Aorta (tissue), 5 donors: ENCODE measurements around the gene TMEM179. TPM values are rescaled to one million over a fixed set of nuclear protein-coding genes. Genes with fewer than 3 reads are reported as not detected.
A peak's percentile ranks its signal among the peaks of the same experiment; 100 is the strongest.
"Not testable (repeated sequence)": the region's sequence is repeated elsewhere in the genome, so short reads cannot be mapped to it uniquely, and the experiment has no call there.

Source experiments
- ATAC-seq: fragments of 200-7000 bp; cut with Tn5 transposase; one replicate; pipeline ENCODE4 v1.9.1; 2022; ENCODE audit warnings: moderate library complexity; ENCODE audit not compliant: low FRiP score
- DNase-seq, 2 donors: peaks; one replicate each; pipeline ENCODE4 v3.0.0-alpha.2; 2020
- H3K27ac ChIP-seq, 2 donors: one replicate each; pipeline ENCODE4 v1.5.1; 2013; ENCODE audit warnings: low read length in 2 of 2, mild to moderate bottlenecking in 2 of 2, moderate library complexity in 2 of 2, control low read depth in 1 of 2, inconsistent platforms in 1 of 2, low read depth in 1 of 2
- H3K27me3 ChIP-seq, 2 donors: one replicate each; pipeline ENCODE4 v1.6.1; 2013; ENCODE audit warnings: control low read depth in 1 of 2, low read length in 1 of 2, mild to moderate bottlenecking in 1 of 2, moderate library complexity in 1 of 2; ENCODE audit not compliant: insufficient read depth in 2 of 2, control insufficient read depth in 1 of 2
- H3K36me3 ChIP-seq, 2 donors: one replicate each; pipeline ENCODE4 v1.6.1; 2013; ENCODE audit warnings: control low read depth in 1 of 2, low read length in 1 of 2, mild to moderate bottlenecking in 1 of 2; ENCODE audit not compliant: insufficient read depth in 2 of 2, control insufficient read depth in 1 of 2
- H3K4me1 ChIP-seq, 2 donors: one replicate each; pipeline ENCODE4 v1.6.1; 2013; ENCODE audit warnings: low read length in 2 of 2, control low read depth in 1 of 2, mild to moderate bottlenecking in 1 of 2, moderate library complexity in 1 of 2; ENCODE audit not compliant: insufficient read depth in 2 of 2, control insufficient read depth in 1 of 2
- H3K4me3 ChIP-seq, 2 donors: one replicate each; pipeline ENCODE4 v1.5.1; 2013; ENCODE audit warnings: low read length in 2 of 2, control low read depth in 1 of 2, mild to moderate bottlenecking in 1 of 2
- H3K9me3 ChIP-seq: one replicate; pipeline ENCODE4 v1.6.1; 2013; ENCODE audit warnings: mild to moderate bottlenecking, low read length; ENCODE audit not compliant: control insufficient read depth
- WGBS, 2 donors: extraction: QIAGEN DNeasy Blood & Tissue Kit; methylation state at CpG; one replicate each; pipeline ENCODE4 v1.1.7; 2013; 5-methylcytosine and 5-hydroxymethylcytosine counted together
- intact Hi-C, 2 donors: fragments of 100-400 bp; cut with DNase I; formaldehyde crosslinking; loops; one replicate each; pipeline versions ENCODE4 v1.14.2 to v1.15.0; 2022
- polyA plus RNA-seq, 2 donors: library from polyadenylated mRNA; stranded (reverse); fragments of 200-250 nt; gene quantifications; one replicate each; pipeline ENCODE4 v1.2.3, GENCODE V29; 2013
- total RNA-seq, 2 donors: library from RNA; stranded (reverse); fragmentation: NEBNext Ultra II Directional; extraction: Animal tissue kit (Norgen Biotek cat#: 25700); gene quantifications; one replicate each; pipeline ENCODE4 v1.2.1, GENCODE V29; 2021
- donor health status: healthy with polysubstance abuse.
- donor health status: Bipolar disorder and iron deficiency.
- donor health status: DM: no; HTN: no; CAD: no.
- donor health status: DM: no; HTN: no; CAD: no.
- donor health status: DM: yes; HTN: yes; CAD: no.

The TMEM179 gene
- total and polyA plus RNA-seq, 4 donors: not detected

DNA sequence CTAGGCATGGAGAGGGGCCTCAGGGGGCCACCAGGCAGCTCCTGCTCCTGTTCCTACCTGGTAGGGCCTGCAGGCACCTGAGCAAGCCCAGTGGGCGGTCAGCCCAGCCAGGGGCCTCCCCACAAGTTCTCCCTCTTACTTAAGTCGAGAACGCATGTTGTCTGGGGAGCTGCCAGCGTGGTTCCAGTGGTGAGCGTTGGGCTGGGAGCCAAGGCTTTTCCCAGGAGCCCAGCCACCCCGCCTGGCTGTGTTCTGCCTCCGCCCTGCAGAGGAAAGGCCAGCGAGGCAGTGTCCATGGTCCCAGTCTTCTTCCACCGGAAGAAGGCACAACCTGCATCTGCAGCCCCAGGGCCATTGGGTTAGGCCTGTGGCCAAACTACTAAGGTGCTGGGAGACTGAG lies 23.6 kb downstream of the TMEM179 start:
- WGBS, 2 donors: 19 to 23% methylated on average over 9 of the region's 9 CpGs
- Histone ChIP-seq H3K9me3 (no peaks in the 10 kb centered on the region), H3K27ac (no peak overlapping the region), H3K27me3 (no peaks in the 10 kb centered on the region), H3K36me3 (no peaks in the 10 kb centered on the region), H3K4me3 (no peak overlapping the region), H3K4me1 (no peaks in the 10 kb centered on the region)
- no peak for ATAC-seq
- DNase-seq: peak; percentile 66 to 88
- intact Hi-C loops: no loop called here

DNA sequence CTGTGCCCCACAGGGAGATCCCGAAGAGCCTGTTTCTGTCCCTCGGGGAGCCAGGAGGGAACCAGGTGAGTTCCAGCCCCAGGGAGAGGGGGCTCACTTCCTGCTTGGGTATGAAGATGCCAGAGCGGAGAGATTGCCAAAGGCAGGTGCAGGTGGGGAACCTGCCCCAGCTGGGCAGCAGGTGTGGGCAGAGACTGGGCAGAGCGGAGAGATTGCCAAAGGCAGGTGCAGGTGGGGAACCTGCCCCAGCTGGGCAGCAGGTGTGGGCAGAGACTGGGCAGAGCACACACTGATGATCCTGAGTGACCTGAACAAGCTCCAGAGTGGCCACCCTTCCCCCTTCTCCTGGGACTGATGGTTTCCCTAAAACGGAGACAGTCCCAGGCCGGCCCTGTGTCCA lies 24.6 kb downstream of the TMEM179 start:
- H3K4me1 ChIP-seq, H3K4me3 ChIP-seq, ATAC-seq, H3K27me3 ChIP-seq, H3K27ac ChIP-seq, H3K9me3 ChIP-seq, DNase-seq, H3K36me3 ChIP-seq, intact Hi-C loops: not testable (repeated sequence)
- WGBS, 2 donors: 58 to 68% methylated on average over 6 of the region's 6 CpGs

DNA sequence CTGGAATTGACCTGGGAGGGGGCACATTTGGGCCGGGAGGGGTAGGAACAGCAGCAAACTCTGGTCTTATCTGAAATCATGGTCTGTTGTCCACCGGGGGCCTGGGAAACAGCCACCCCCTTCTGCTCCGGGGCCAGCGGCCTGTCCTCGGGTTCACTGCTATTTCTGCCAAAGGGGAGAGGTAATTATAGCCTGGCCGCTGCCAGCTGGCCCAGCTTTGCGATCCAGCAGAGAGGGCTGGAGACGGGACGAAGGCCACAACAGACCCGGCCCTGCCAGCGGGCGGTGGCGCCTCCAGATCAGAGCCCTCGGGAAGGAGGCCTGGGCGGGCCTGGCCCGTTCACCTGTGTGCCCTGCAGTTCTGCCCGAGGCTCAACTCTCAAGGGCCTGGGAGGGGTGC lies 25.1 kb downstream of the TMEM179 start, which contains the start of gene C14orf180:
C14orf180 (plus strand) TSS at position 258 of the 400 bp plus-strand sequence. CDS start 6,667 bp downstream, outside the sequence.
- intact Hi-C loops: no loop called here
- Histone ChIP-seq H3K27ac (no peak within 1 kb of the TSS), H3K4me3 (no peak within 1 kb of the TSS), H3K36me3 (no peaks in the 10 kb centered on the region), H3K27me3 (no peaks in the 10 kb centered on the region), H3K4me1 (no peaks in the 10 kb centered on the region), H3K9me3 (no peaks in the 10 kb centered on the region)
- ATAC-seq: no peak
- peak in 1 of 2 donors; percentile 63 for DNase-seq
- WGBS, 2 donors: 5 to 7% methylated on average over 17 of the region's 17 CpGs

DNA sequence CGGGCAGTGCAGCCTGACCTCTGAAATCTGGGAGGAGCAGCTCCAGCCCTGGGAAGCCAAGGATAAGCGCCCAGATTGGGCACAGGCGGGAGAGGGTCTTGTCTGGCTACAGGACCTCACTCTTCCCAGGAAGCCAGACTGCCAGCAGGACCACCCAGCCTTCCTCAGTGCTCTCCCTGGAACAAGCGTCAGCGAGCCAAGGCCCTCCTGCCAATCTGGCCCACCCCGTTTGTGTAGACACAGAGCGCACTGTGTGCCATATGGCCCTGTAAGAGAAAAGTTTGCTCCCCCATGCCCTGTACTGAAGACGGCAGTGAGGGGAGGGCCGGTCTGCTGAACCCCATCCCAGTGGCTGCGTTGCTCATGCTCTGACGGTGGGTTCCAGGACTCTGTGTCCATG lies 26.3 kb downstream of the TMEM179 start:
- DNase-seq (no peak), ATAC-seq (no peak)
- H3K27me3 ChIP-seq: no peaks in the 10 kb centered on the region
- no peak overlapping the region for H3K27ac ChIP-seq
- no peaks in the 10 kb centered on the region for H3K9me3 ChIP-seq
- no peak overlapping the region for H3K4me3 ChIP-seq
- H3K4me1 ChIP-seq: no peaks in the 10 kb centered on the region
- 74% methylated on average over 10 to 11 of the region's 11 CpGs for WGBS, 2 donors
- no peaks in the 10 kb centered on the region for H3K36me3 ChIP-seq
- intact Hi-C loops: no loop called here

DNA sequence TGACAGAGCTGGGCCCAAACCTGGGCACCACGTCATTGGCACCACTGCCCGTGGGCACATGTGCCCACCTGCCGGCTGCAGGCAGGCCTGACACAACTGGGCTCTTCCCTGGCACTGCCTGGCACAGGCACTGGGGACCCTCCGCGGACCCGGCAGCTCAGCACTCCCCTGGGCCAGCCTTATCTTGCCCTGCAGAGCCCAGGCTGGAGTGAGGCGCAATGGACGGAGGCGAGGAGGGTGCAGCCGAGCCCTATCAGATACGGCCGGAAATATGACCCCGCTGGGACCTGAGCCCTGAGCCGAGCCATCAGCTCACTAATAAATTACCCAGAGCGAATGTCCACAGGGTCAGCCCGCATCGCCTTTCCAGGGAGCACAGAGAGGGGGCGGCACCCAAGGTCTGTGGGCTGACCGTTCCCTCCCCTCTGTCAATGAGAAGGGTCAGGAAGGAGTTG lies 26.7 kb downstream of the TMEM179 start:
- Histone ChIP-seq H3K9me3 (no peaks in the 10 kb centered on the region), H3K4me3 (no peak overlapping the region), H3K4me1 (no peaks in the 10 kb centered on the region), H3K27ac (no peak overlapping the region), H3K36me3 (no peaks in the 10 kb centered on the region), H3K27me3 (no peaks in the 10 kb centered on the region)
- intact Hi-C loops: no loop called here
- 52 to 65% methylated on average over 19 of the region's 19 CpGs for WGBS, 2 donors
- DNase-seq (no peak), ATAC-seq (no peak)

DNA sequence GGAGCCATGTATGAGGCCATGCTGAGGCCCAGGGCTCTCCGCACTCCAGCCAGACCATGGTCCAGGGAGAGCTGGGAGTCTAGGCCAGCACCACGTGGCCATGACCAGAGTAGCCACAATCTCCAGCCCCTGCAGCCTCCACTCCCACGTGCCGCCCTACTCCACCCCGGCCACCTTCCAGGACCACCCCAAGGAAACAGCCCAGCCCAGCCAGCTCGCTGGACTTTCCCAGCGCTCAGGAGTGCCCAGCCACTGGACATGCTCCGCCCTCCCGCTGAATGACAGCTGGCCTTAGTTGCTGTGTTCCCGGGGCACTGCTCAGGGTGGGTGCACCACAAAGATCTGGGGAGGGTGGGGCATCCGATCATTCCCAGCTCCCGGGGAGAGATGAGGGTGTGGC lies 27.1 kb downstream of the TMEM179 start:
- Histone ChIP-seq H3K36me3 (no peaks in the 10 kb centered on the region), H3K27ac (no peak overlapping the region), H3K9me3 (no peaks in the 10 kb centered on the region), H3K4me1 (no peaks in the 10 kb centered on the region), H3K27me3 (no peaks in the 10 kb centered on the region), H3K4me3 (no peak overlapping the region)
- intact Hi-C loops: no loop called here
- WGBS, 2 donors: 73 to 74% methylated on average over 12 of the region's 12 CpGs
- ATAC-seq (peak; percentile 37), DNase-seq (no peak)

DNA sequence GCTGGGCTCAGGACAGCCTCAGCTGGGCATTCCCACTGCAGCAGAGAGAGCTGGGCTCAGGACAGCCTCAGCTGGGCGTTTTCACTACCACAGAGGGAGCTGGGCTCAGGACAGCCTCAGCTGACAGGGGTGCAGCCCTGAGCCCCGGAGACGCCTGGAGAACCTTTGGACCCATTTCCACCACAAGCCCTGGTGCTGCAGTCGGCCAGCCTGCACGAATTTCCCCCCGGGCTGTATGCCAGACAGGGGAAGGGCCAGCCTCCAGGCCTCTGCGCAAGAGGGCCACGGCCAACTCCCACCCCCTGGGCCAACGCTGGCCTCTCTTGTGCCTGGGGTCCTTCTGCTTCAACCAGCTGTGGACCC lies 27.6 kb downstream of the TMEM179 start:
- H3K4me3 ChIP-seq: no peak overlapping the region
- 45 to 59% methylated on average over 7 to 9 of the region's 9 CpGs for WGBS, 2 donors
- no peak for DNase-seq
- no peak overlapping the region for H3K27ac ChIP-seq
- no peak for ATAC-seq
- H3K27me3 ChIP-seq: no peaks in the 10 kb centered on the region
- no peaks in the 10 kb centered on the region for H3K36me3 ChIP-seq
- intact Hi-C loops: no loop called here
- H3K9me3 ChIP-seq: no peaks in the 10 kb centered on the region
- no peaks in the 10 kb centered on the region for H3K4me1 ChIP-seq

DNA sequence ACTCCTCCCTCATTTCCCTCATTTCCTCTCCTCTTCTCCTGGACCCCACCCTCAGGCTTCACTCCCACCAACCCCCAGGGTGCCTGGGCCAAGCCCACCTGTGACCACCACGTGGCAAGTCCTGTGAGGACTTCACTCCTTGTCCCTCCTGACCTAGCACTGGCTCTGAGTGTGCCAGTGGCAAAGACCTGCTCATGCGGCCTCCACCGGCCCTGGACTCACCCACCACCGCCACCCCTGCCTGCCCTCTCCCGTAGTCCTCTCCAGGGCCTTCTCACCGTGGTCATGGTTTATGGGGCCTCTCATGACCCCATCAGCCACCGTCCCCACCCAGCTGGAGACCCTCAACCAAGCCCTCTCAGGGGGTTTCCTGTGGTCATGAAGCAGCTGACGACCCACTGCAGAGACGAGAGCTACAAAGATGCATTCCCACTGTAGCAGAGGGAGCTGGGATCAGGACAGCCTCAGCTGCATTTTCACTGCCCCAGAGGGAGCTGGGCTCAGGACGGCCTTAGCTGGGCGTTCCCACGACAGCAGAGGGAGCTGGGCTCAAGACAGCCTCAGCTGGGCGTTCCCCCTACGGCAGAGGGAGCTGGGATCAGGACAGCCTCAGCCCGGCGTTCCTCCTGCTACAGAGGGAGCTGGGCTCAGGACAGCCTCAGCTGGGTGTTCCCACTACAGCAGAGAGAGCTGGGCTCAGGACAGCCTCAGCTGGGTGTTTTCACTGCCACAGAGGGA lies 28.2 kb downstream of the TMEM179 start:
- ATAC-seq (no peak), DNase-seq (no peak)
- Histone ChIP-seq H3K4me3 (no peak overlapping the region), H3K27ac (no peak overlapping the region), H3K9me3 (no peaks in the 10 kb centered on the region), H3K36me3 (no peaks in the 10 kb centered on the region), H3K4me1 (no peaks in the 10 kb centered on the region), H3K27me3 (no peaks in the 10 kb centered on the region)
- WGBS, 2 donors: 76 to 77% methylated on average over 16 of the region's 16 CpGs
- intact Hi-C loops: no loop called here

DNA sequence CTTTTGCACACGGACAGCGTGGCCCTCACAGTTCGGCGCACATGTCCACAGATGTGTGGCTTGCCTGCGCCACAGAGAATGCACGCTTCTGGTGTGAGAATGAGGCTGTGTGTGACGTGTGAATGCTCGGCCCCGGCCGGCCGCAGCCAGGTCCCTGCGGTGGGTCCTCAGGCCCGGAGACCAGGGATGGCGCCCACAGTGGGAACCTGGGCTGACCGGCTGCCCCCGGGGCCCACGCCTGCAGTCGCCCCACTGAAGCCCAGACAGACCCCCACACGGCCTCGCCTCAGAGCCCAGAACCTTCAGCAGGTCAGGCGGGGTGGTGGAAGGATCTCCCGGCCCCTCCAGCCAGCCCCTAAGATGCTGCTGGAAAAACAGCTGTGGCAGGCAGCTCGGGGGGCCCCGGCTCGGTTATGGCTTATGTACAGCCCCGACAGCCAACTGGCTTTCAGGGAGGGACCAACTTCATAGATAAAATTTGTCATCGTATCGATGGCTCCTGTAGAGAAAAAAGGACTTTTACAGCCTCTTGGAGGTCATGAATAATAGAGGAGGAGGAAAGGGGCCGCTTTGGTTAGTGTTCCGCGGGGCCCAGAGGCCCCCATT lies 29.5 kb downstream of the TMEM179 start:
- intact Hi-C loops: loop anchor here in 1 of 2 donors (5.0 kb wide), 1 partner anchor 57 kb away; no protein-coding TSS in a partner anchor
- 94 to 95% methylated on average over 31 of the region's 31 CpGs for WGBS, 2 donors
- no peaks in the 10 kb centered on the region for H3K4me1 ChIP-seq
- H3K4me3 ChIP-seq: no peak overlapping the region
- ATAC-seq (no peak), DNase-seq (no peak)
- no peaks in the 10 kb centered on the region for H3K36me3 ChIP-seq
- H3K27me3 ChIP-seq: no peaks in the 10 kb centered on the region
- H3K9me3 ChIP-seq: no peaks in the 10 kb centered on the region
- no peak overlapping the region for H3K27ac ChIP-seq
